Fibroblast of lung (primary cell): ENCODE measurements around the gene EPB41L5. TPM values are rescaled to one million over a fixed set of nuclear protein-coding genes. Genes with fewer than 3 reads are reported as not detected.

ENCODE experiments used
- DNase-seq, 2 donors: peaks; one replicate each; pipeline versions ENCODE4 v3.0.0 to v3.0.0-alpha.2; 2010; ENCODE audit warnings: low read depth in 2 of 2
- H2AFZ ChIP-seq: 2 replicates; pipeline ENCODE4 v1.5.1; 2012; ENCODE audit warnings: low read length, control low read depth, inconsistent platforms
- H3K27ac ChIP-seq: 2 replicates; pipeline ENCODE4 v1.5.1; 2011; ENCODE audit warnings: low read length, control low read depth; ENCODE audit not compliant: insufficient read depth
- H3K27me3 ChIP-seq: 2 replicates; pipeline ENCODE4 v1.5.1; 2011; ENCODE audit warnings: mild to moderate bottlenecking, low read length; ENCODE audit not compliant: control insufficient read depth, insufficient read depth
- H3K36me3 ChIP-seq: 2 replicates; pipeline ENCODE4 v1.5.1; 2011; ENCODE audit warnings: low read length; ENCODE audit not compliant: control insufficient read depth, insufficient read depth
- H3K4me1 ChIP-seq: 2 replicates; pipeline ENCODE4 v1.5.1; 2011; ENCODE audit warnings: low read length; ENCODE audit not compliant: control insufficient read depth, insufficient read depth; ENCODE audit errors: extremely low read depth
- H3K4me2 ChIP-seq: 2 replicates; pipeline ENCODE4 v1.5.1; 2011; ENCODE audit warnings: low read length, control low read depth; ENCODE audit not compliant: insufficient read depth; ENCODE audit errors: extremely low read depth
- H3K4me3 ChIP-seq, 4 experiments: fragments of 200-600 bp in 1 of 4; sonication (generic) in 1 of 4; replicated peaks in 1 of 4; 2 replicates each; pipeline ENCODE4 v1.5.1; 2011 to 2016; ENCODE audit warnings: low read length in 4 of 4, low read depth in 3 of 4, mild to moderate bottlenecking in 3 of 4, control low read depth in 2 of 4, inconsistent platforms in 1 of 4, mixed read lengths in 1 of 4; ENCODE audit not compliant: insufficient read depth in 1 of 4; ENCODE audit errors: control extremely low read depth in 1 of 4
- H3K79me2 ChIP-seq: 2 replicates; pipeline ENCODE4 v1.5.1; 2012; ENCODE audit warnings: mild to moderate bottlenecking, low read length, inconsistent platforms; ENCODE audit not compliant: control insufficient read depth, insufficient read depth
- H3K9ac ChIP-seq: 2 replicates; pipeline ENCODE4 v1.5.1; 2011; ENCODE audit warnings: mild to moderate bottlenecking, low read length, control low read depth; ENCODE audit not compliant: insufficient read depth
- H3K9me3 ChIP-seq: 2 replicates; pipeline ENCODE4 v1.5.1; 2012; ENCODE audit warnings: low read depth, low read length; ENCODE audit not compliant: control insufficient read depth, insufficient read depth
- H4K20me1 ChIP-seq: 2 replicates; pipeline ENCODE4 v1.5.1; 2011; ENCODE audit warnings: low read length; ENCODE audit not compliant: control insufficient read depth, insufficient read depth; ENCODE audit errors: extremely low read depth
- CTCF ChIP-seq, 2 donors: IDR thresholded peaks in 1 of 2; conservative IDR thresholded peaks in 1 of 2; 1 replicate in 1 of 2; 2 replicates in 1 of 2; pipeline ENCODE4 v1.5.1; 2011 to 2012; ENCODE audit warnings: low read length in 2 of 2, control low read depth in 1 of 2, inconsistent platforms in 1 of 2, low read depth in 1 of 2, mild to moderate bottlenecking in 1 of 2
- EZH2 ChIP-seq: IDR thresholded peaks from 2 replicates; pipeline ENCODE4 v1.5.1; 2012; ENCODE audit warnings: low read length, control low read depth, mild to moderate bottlenecking; ENCODE audit errors: missing control alignments
- polyA plus RNA-seq, 2 donors: library from polyadenylated mRNA; depleted of rRNA in 1 of 2; stranded (reverse) in 1 of 2; unstranded in 1 of 2; fragments of >200 nt; gene quantifications; 2 replicates each; pipeline ENCODE4 v1.2.1, GENCODE V29; 2011 to 2012; ENCODE audit warnings: missing spikeins in 1 of 2
- total RNA-seq: library from RNA; depleted of rRNA; stranded (reverse); fragments of >200 nt; gene quantifications from 2 replicates; pipeline ENCODE4 v1.2.1, GENCODE V29; 2014

EPB41L5 gene
- total and polyA plus RNA-seq, 2 donors (not counting 1 experiment from before 2014, with no cell fraction given), result 10.6 to 16.2 TPM

GRCh38 chr2:120224256-120224655 is 211.4 kb downstream of the EPB41L5 start:
- TF ChIP-seq CTCF (conservative IDR thresholded peaks at IDR 0.05 in 1 of 2, IDR thresholded peaks at IDR 0.05 in 1 of 2; ENCODE audit: low read depth in 1 of 2, low read length in 2 of 2) (no peak), EZH2 (no peak)
- Histone ChIP-seq H2AFZ (no peak overlapping the region), H3K4me1 (peaks cover 3% of the 10 kb centered on the region), H3K9me3 (no peaks in the 10 kb centered on the region), H3K27ac (no peak overlapping the region), H4K20me1 (no peaks in the 10 kb centered on the region), H3K4me2 (peak overlapping the region; percentile 88), H3K4me3 (peak overlapping the region in 1 of 4 experiments; percentile 72), H3K27me3 (no peaks in the 10 kb centered on the region), H3K79me2 (peaks cover 9% of the 10 kb centered on the region), H3K36me3 (peaks cover 2% of the 10 kb centered on the region), H3K9ac (no peak overlapping the region)
- no peak for DNase-seq

- Histone ChIP-seq H4K20me1 (no peaks in the 10 kb centered on the region), H3K27me3 (no peaks in the 10 kb centered on the region), H3K4me2 (no peak overlapping the region), H3K36me3 (peaks cover 2% of the 10 kb centered on the region), H3K4me3 (no peak overlapping the region), H3K9ac (no peak overlapping the region), H3K27ac (no peak overlapping the region), H3K4me1 (peaks cover 3% of the 10 kb centered on the region), H2AFZ (no peak overlapping the region), H3K9me3 (no peaks in the 10 kb centered on the region), H3K79me2 (peaks cover 9% of the 10 kb centered on the region)
- DNase-seq, result no peak
- TF ChIP-seq EZH2, result no peak
- TF ChIP-seq CTCF (conservative IDR thresholded peaks at IDR 0.05 in 1 of 2, IDR thresholded peaks at IDR 0.05 in 1 of 2; ENCODE audit: low read depth in 1 of 2, low read length in 2 of 2), result no peak
Observed at GRCh38 chr2:120224735-120225548, 212.1 kb downstream of the EPB41L5 start.

GRCh38 chr2:120225549-120226065 is 212.7 kb downstream of the EPB41L5 start:
- Histone ChIP-seq H3K4me3 (no peak overlapping the region), H3K27ac (no peak overlapping the region), H3K9ac (no peak overlapping the region), H3K36me3 (peaks cover 2% of the 10 kb centered on the region), H3K9me3 (no peaks in the 10 kb centered on the region), H3K27me3 (no peaks in the 10 kb centered on the region), H3K4me2 (no peak overlapping the region), H2AFZ (no peak overlapping the region), H3K4me1 (peaks cover 3% of the 10 kb centered on the region), H4K20me1 (no peaks in the 10 kb centered on the region), H3K79me2 (peaks cover 9% of the 10 kb centered on the region)
- TF ChIP-seq CTCF (conservative IDR thresholded peaks at IDR 0.05 in 1 of 2, IDR thresholded peaks at IDR 0.05 in 1 of 2; ENCODE audit: low read depth in 1 of 2, low read length in 2 of 2), result no peak
- TF ChIP-seq EZH2, result no peak
- DNase-seq, result no peak
